ENCODE data around the gene IQCH. TPM values are rescaled to one million over a fixed set of nuclear protein-coding genes. Genes with fewer than 3 reads are reported as not detected.
"Not testable (repeated sequence)": the region's sequence is repeated elsewhere in the genome, so short reads cannot be mapped to it uniquely, and the experiment has no call there.

Gene IQCH
- total RNA-seq, 2 donors from 2014 or later: 1.6 to 6.7 TPM

DNA sequence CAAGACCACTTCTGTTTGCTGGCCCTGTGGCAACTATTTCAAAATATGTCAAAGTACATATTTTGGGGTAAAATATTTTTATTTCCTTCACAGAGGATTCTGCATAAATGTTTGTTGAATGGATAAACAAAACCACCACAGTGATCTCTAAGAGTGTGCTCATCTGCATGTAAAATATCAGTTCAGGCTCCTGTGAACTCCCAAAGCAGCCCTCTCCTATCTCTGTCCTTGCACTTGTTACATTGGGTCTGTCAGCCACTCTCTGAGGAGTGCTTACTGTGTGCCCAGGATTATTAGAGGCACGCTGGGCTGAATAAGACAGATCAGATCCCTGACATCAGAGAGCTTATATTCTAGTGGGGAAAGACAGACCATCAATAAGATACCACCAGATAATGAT, 27.1 kb downstream of the IQCH start:
- ATAC-seq (no peak), DNase-seq (no peak)
- no peak for TF ChIP-seq POLR2A (IDR thresholded peaks at IDR 0.05)
- TF ChIP-seq, protein P1, sequence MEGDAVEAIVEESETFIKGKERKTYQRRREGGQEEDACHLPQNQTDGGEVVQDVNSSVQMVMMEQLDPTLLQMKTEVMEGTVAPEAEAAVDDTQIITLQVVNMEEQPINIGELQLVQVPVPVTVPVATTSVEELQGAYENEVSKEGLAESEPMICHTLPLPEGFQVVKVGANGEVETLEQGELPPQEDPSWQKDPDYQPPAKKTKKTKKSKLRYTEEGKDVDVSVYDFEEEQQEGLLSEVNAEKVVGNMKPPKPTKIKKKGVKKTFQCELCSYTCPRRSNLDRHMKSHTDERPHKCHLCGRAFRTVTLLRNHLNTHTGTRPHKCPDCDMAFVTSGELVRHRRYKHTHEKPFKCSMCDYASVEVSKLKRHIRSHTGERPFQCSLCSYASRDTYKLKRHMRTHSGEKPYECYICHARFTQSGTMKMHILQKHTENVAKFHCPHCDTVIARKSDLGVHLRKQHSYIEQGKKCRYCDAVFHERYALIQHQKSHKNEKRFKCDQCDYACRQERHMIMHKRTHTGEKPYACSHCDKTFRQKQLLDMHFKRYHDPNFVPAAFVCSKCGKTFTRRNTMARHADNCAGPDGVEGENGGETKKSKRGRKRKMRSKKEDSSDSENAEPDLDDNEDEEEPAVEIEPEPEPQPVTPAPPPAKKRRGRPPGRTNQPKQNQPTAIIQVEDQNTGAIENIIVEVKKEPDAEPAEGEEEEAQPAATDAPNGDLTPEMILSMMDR (IDR thresholded peaks at IDR 0.05): no peak
- intact Hi-C loops (cut with DNase I): no loop called here
- Histone ChIP-seq H3K27me3 (no peaks in the 10 kb centered on the region), H3K36me3 (replicated peaks in 1 of 2; ENCODE audit: insufficient read depth in 1 of 2, low read depth in 2 of 2) (no peaks in the 10 kb centered on the region), H3K9me3 (peaks cover 0 to 5% (median 0%) of the 10 kb centered on the region in 3 donors), H3K4me3 (no peak overlapping the region), H3K4me1 (no peaks in the 10 kb centered on the region), H3K27ac (no peak overlapping the region)
- 88 to 92% methylated on average over 1 of the region's 1 CpG for WGBS, 2 donors

DNA sequence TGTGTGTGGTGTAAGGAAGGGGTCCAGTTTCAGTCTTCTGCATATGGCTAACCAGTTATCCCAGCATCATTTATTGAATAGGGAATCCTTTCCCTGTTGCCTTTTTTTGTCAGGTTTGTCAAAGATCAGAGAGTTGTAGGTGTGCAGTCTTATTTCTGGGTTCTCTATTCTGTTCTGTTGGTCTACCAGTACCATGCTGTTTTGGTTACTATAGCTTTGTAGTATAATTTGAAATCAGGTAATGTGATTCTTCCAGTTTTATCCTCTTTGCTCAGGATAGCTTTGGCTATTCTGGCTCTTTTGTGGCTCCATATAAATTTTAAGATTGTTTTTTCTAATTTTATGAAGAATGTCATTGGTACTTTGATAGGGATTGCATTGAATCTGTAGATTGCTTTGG, 31.0 kb downstream of the IQCH start:
- H3K4me1 ChIP-seq; H3K27me3 ChIP-seq; H3K9me3 ChIP-seq; H3K4me3 ChIP-seq; H3K36me3 ChIP-seq (replicated peaks in 1 of 2; ENCODE audit: insufficient read depth in 1 of 2, low read depth in 2 of 2); DNase-seq; ATAC-seq; H3K27ac ChIP-seq; intact Hi-C loops (cut with DNase I): not testable (repeated sequence)

DNA sequence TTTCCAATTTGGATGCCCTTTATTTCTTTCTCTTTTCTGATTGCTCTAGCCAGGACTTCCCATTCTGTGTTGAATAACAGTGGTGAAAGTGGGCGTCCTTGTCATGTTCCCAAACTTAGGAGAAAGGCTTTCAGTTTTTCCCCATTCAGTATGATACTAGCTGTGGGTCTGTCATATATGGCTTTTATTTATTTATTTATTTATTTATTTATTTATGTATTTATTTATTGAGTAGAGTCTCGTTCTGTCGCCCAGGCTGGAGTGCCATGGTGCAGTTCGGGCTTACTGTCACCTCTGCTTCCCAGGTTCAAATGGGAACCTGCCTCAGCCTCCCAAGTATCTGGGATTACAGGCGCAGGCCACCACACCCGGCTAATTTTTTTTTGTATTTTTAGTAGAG, 31.8 kb downstream of the IQCH start:
- ATAC-seq; intact Hi-C loops (cut with DNase I); H3K4me3 ChIP-seq; H3K9me3 ChIP-seq; H3K27ac ChIP-seq; H3K36me3 ChIP-seq (replicated peaks in 1 of 2; ENCODE audit: insufficient read depth in 1 of 2, low read depth in 2 of 2); DNase-seq; H3K4me1 ChIP-seq; H3K27me3 ChIP-seq: not testable (repeated sequence)
- WGBS, 2 donors: 79 to 92% methylated on average over 6 of the region's 6 CpGs

DNA sequence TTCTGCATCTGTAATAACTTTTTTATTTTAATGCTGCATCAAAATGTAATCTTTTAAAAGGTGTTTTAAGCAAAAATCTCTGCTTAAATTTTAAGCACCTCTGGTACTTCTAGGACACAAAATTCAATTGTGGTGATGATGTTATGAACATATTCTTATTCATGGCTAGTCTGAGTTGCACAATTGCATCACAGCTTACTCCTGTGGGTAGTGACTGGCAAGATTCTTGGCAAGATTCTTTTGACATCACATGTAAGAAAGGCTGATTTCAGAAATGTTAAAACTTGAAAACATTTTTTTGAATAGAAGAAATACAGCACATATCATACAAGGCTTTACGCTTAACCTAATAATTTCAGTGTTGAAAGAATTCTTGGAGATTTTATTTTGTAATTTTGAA, 35.7 kb downstream of the IQCH start:
- DNase-seq: no peak
- TF ChIP-seq, protein P1 (IDR thresholded peaks at IDR 0.05): no peak
- TF ChIP-seq POLR2A (IDR thresholded peaks at IDR 0.05): no peak
- Histone ChIP-seq H3K36me3 (replicated peaks in 1 of 2; ENCODE audit: insufficient read depth in 1 of 2, low read depth in 2 of 2) (no peaks in the 10 kb centered on the region), H3K4me1 (no peaks in the 10 kb centered on the region), H3K9me3 (peaks cover 0 to 4% (median 0%) of the 10 kb centered on the region in 3 donors), H3K27ac (no peak overlapping the region), H3K4me3 (no peak overlapping the region), H3K27me3 (no peaks in the 10 kb centered on the region)
- no peak for ATAC-seq
- WGBS, 2 donors: 97 to 100% methylated on average over 1 of the region's 1 CpG
- intact Hi-C loops (cut with DNase I): no loop called here

DNA sequence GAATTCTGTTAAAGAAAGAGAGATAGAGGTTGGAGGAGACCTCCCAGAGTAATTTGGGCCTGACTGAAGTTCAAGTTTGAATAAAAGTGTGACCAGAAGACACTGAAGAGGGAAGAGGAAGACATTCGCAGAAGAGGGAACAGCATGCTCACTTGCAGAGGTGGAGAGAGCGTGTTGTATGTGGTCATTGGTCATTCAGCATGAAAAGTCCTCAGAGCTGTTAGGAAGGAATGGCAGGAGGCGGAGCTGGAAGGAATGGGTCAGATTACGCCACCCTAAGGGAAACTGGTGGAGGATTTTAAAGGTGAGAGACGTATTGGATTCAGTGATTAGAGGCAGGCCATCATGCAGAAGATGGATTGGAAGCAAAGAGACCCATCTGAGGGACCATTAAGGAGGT, 41.6 kb downstream of the IQCH start:
- no peak for TF ChIP-seq POLR2A (IDR thresholded peaks at IDR 0.05)
- TF ChIP-seq, protein P1 (IDR thresholded peaks at IDR 0.05): no peak
- intact Hi-C loops (cut with DNase I): no loop called here
- WGBS, 2 donors: 67 to 81% methylated on average over 5 of the region's 5 CpGs

DNA sequence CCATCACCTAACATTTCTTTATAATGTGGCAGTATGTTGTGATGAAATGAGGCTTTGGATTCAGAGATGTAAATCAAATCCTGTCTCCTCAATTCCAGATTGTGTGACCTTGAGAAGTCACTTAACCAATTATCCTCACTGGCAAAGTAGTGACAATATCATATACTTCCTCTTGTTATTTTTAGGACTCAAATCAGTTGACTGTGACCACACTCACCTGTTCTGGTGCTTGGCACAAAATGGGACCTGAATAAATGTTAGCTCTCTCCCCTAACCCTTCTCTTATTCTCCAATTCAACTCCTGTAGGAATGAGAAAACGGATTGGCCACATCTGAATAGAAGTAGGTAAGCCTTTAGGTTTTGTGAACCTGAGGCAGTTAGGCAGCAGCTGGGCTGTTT, 42.1 kb downstream of the IQCH start:
- 59 to 91% methylated on average over 1 of the region's 1 CpG for WGBS, 2 donors
- ATAC-seq (no peak), DNase-seq (no peak)
- H3K27me3 ChIP-seq: no peaks in the 10 kb centered on the region
- TF ChIP-seq POLR2A (IDR thresholded peaks at IDR 0.05): no peak
- TF ChIP-seq, protein P1 (IDR thresholded peaks at IDR 0.05): no peak
- no peak overlapping the region for H3K4me3 ChIP-seq
- intact Hi-C loops (cut with DNase I): no loop called here
- no peaks in the 10 kb centered on the region for H3K9me3 ChIP-seq
- H3K4me1 ChIP-seq: no peaks in the 10 kb centered on the region
- H3K27ac ChIP-seq: no peak overlapping the region
- no peaks in the 10 kb centered on the region for H3K36me3 ChIP-seq (replicated peaks in 1 of 2; ENCODE audit: insufficient read depth in 1 of 2, low read depth in 2 of 2)

More for the DNA sequence above, 41.6 kb downstream of the IQCH start:
- H3K4me1 ChIP-seq: no peaks in the 10 kb centered on the region
- peak in 1 of 4 donors; percentile 8 for DNase-seq
- no peak overlapping the region for H3K27ac ChIP-seq
- no peaks in the 10 kb centered on the region for H3K36me3 ChIP-seq (replicated peaks in 1 of 2; ENCODE audit: insufficient read depth in 1 of 2, low read depth in 2 of 2)
- H3K4me3 ChIP-seq: no peak overlapping the region
- no peaks in the 10 kb centered on the region for H3K27me3 ChIP-seq
- ATAC-seq: no peak
- H3K9me3 ChIP-seq: no peaks in the 10 kb centered on the region

All from body of pancreas (tissue), 4 donors.